Measurements from ENCODE around the gene GGT5.
"Not testable (repeated sequence)": the region's sequence is repeated elsewhere in the genome, so short reads cannot be mapped to it uniquely, and the experiment has no call there.

Gene GGT5

GRCh38 chr22:24200619-24201212 lies 44.2 kb downstream of the GGT5 start:
- DNase-seq = no peak

- no peak for DNase-seq
These were observed 46.2 kb downstream of the GGT5 start for GRCh38 chr22:24198682-24199052.

- DNase-seq = no peak
These were observed 53.0 kb downstream of the GGT5 start for GRCh38 chr22:24191893-24192292.

GRCh38 chr22:24191381-24191841 lies 53.5 kb downstream of the GGT5 start:
- DNase-seq = no peak

- DNase-seq = no peak
These were observed 54.2 kb downstream of the GGT5 start for GRCh38 chr22:24190596-24191208.

- DNase-seq = no peak
These were observed 54.7 kb downstream of the GGT5 start for GRCh38 chr22:24190159-24190540.

- DNase-seq = peak; percentile 45 to 50
These were observed 55.4 kb downstream of the GGT5 start for GRCh38 chr22:24189249-24190158.

- no peak for DNase-seq
These were observed 56.1 kb downstream of the GGT5 start for GRCh38 chr22:24188705-24189248.

- no peak for DNase-seq
These were observed 56.9 kb downstream of the GGT5 start for GRCh38 chr22:24187731-24188644.

GRCh38 chr22:24186892-24187670 lies 57.8 kb downstream of the GGT5 start:
- no peak for DNase-seq

- no peak for DNase-seq
These were observed 58.5 kb downstream of the GGT5 start for GRCh38 chr22:24186352-24186740.

- no peak for DNase-seq
These were observed 59.2 kb downstream of the GGT5 start for GRCh38 chr22:24185501-24186351.

GRCh38 chr22:24185001-24185500 lies 59.8 kb downstream of the GGT5 start:
- no peak for DNase-seq

- no peak for DNase-seq
These were observed 60.7 kb downstream of the GGT5 start for GRCh38 chr22:24184057-24184798.

- DNase-seq = no peak
These were observed 61.4 kb downstream of the GGT5 start for GRCh38 chr22:24183321-24184031.

GRCh38 chr22:24182900-24183246 lies 62.0 kb downstream of the GGT5 start:
- DNase-seq = not testable (repeated sequence)

- DNase-seq = no peak
These were observed 62.6 kb downstream of the GGT5 start for GRCh38 chr22:24181996-24182899.
